GM23338 (cell line): Measurements from ENCODE around the gene DIP2C. TPM values are rescaled to one million over a fixed set of nuclear protein-coding genes. Genes with fewer than 3 reads are reported as not detected.

Experiments used
- ATAC-seq: fragments of 200-7000 bp; cut with Tn5 transposase; 3 replicates; pipeline ENCODE4 v1.9.1; 2020
- DNase-seq: peaks from one replicate; pipeline ENCODE4 v3.0.0-alpha.2; 2015; ENCODE audit warnings: low spot score
- H2AFZ ChIP-seq: fragments of 200-600 bp; sonication (generic); 2 replicates; pipeline ENCODE4 v1.8.0; 2016; ENCODE audit warnings: antibody characterized with exemption, mild to moderate bottlenecking, moderate library complexity
- H3F3A ChIP-seq: fragments of 200-600 bp; sonication (generic); replicated peaks from 2 replicates; pipeline ENCODE4 v1.8.0; 2017; ENCODE audit warnings: antibody characterized with exemption, mixed run types, low read depth
- H3K27ac ChIP-seq: fragments of 200-600 bp; sonication (generic); 2 replicates; pipeline ENCODE4 v1.6.1; 2016; ENCODE audit warnings: low read depth
- H3K27me3 ChIP-seq: fragments of 200-600 bp; sonication (generic); 2 replicates; pipeline ENCODE4 v1.8.0; 2016; ENCODE audit warnings: mild to moderate bottlenecking, mixed run types, moderate library complexity; ENCODE audit not compliant: insufficient read depth
- H3K36me3 ChIP-seq: fragments of 200-600 bp; sonication (generic); 2 replicates; pipeline ENCODE4 v1.8.0; 2016; ENCODE audit warnings: mild to moderate bottlenecking; ENCODE audit not compliant: insufficient read depth
- H3K4me1 ChIP-seq: fragments of 200-600 bp; sonication (generic); 2 replicates; pipeline ENCODE4 v1.8.0; 2016; ENCODE audit warnings: mild to moderate bottlenecking, moderate library complexity; ENCODE audit not compliant: insufficient read depth
- H3K4me2 ChIP-seq: fragments of 200-600 bp; sonication (generic); 2 replicates; pipeline ENCODE4 v1.7.1; 2017; ENCODE audit warnings: mixed run types
- H3K4me3 ChIP-seq: fragments of 200-600 bp; sonication (generic); 2 replicates; pipeline ENCODE4 v1.6.1; 2016; ENCODE audit warnings: mixed run types
- H3K79me2 ChIP-seq: fragments of 200-600 bp; sonication (generic); replicated peaks from 2 replicates; pipeline ENCODE4 v1.8.0; 2017; ENCODE audit warnings: mild to moderate bottlenecking; ENCODE audit not compliant: insufficient read depth
- H3K9me2 ChIP-seq: fragments of 200-600 bp; sonication (generic); 2 replicates; pipeline ENCODE4 v1.8.0; 2017; ENCODE audit not compliant: insufficient read depth
- H4K20me1 ChIP-seq: fragments of 200-600 bp; sonication (generic); replicated peaks from 2 replicates; pipeline ENCODE4 v1.8.0; 2017; ENCODE audit warnings: mild to moderate bottlenecking; ENCODE audit not compliant: insufficient read depth
- H3K27ac Mint-ChIP-seq: 2 replicates; pipeline ENCODE4 v1.8.0; 2020; ENCODE audit warnings: inconsistent platforms, mild to moderate bottlenecking, moderate library complexity, mixed read lengths
- H3K27me3 Mint-ChIP-seq: 3 replicates; pipeline ENCODE4 v1.8.0; 2022; ENCODE audit warnings: low read depth, mild to moderate bottlenecking, moderate library complexity, mixed read lengths, inconsistent platforms; ENCODE audit not compliant: insufficient read depth, poor library complexity
- H3K36me3 Mint-ChIP-seq: 3 replicates; pipeline ENCODE4 v1.8.0; 2021; ENCODE audit warnings: low read depth, mild to moderate bottlenecking, inconsistent platforms, moderate library complexity, mixed read lengths
- H3K4me1 Mint-ChIP-seq: 3 replicates; pipeline ENCODE4 v1.8.0; 2020; ENCODE audit warnings: mild to moderate bottlenecking, inconsistent platforms, mixed read lengths
- H3K4me3 Mint-ChIP-seq: 3 replicates; pipeline ENCODE4 v1.8.0; 2021; ENCODE audit warnings: moderate library complexity, mild to moderate bottlenecking, inconsistent platforms, mixed read lengths
- H3K9me3 Mint-ChIP-seq: 3 replicates; pipeline ENCODE4 v1.8.0; 2020; ENCODE audit warnings: moderate library complexity, mild to moderate bottlenecking, inconsistent platforms, mixed read lengths
- CREB1 ChIP-seq: fragments of 250-450 bp; sonication (Bioruptor Pico); IDR thresholded peaks from 2 replicates; pipeline ENCODE4 v1.5.0; 2020; ENCODE audit warnings: low read depth, mild to moderate bottlenecking, moderate library complexity
- CTCF ChIP-seq, 2 experiments: fragments of 200-600 bp in 1 of 2; sonication (generic) in 1 of 2; conservative IDR thresholded peaks; 2 replicates each; pipeline versions ENCODE4 v1.5.1 to v1.6.1; 2016 to 2017; ENCODE audit warnings: antibody characterized with exemption in 2 of 2, low read depth in 2 of 2, mild to moderate bottlenecking in 2 of 2, moderate library complexity in 1 of 2
- ETS1 ChIP-seq: IDR thresholded peaks from 2 replicates; pipeline ENCODE4 v1.6.1; 2016; ENCODE audit warnings: antibody characterized with exemption
- EZH2phosphoT487 ChIP-seq: fragments of 200-600 bp; sonication (generic); IDR thresholded peaks from one replicate; pipeline ENCODE4 v1.8.1; 2018; ENCODE audit warnings: antibody characterized with exemption; ENCODE audit not compliant: unreplicated experiment
- NANOG ChIP-seq: IDR thresholded peaks from 2 replicates; pipeline ENCODE4 v1.6.1; 2016; ENCODE audit warnings: antibody characterized with exemption, borderline replicate concordance
- POLR2AphosphoS5 ChIP-seq: IDR thresholded peaks from 2 replicates; pipeline ENCODE4 v1.6.1; 2016; ENCODE audit warnings: antibody characterized with exemption, low read depth
- REST ChIP-seq: IDR thresholded peaks from one replicate; pipeline ENCODE4 v1.6.1; 2018; ENCODE audit warnings: antibody characterized with exemption; ENCODE audit not compliant: unreplicated experiment
- ZNF331 ChIP-seq: fragments of 250-450 bp; sonication (Bioruptor Pico); IDR thresholded peaks from 2 replicates; pipeline ENCODE4 v1.5.0; 2020; ENCODE audit warnings: low read depth, mild to moderate bottlenecking, moderate library complexity
- polyA plus RNA-seq: library from polyadenylated mRNA; unstranded; fragments of >200 nt; fragmentation: Nextera tagmentation; extraction: Ambion mirVana; gene quantifications from 2 replicates; pipeline ENCODE4 v1.2.1, GENCODE V29; 2016
- total RNA-seq: library from RNA; depleted of rRNA; stranded (reverse); fragments of >200 nt; shearing (Covaris generic); gene quantifications from 2 replicates; pipeline ENCODE4 v1.2.3, GENCODE V29; 2014

DIP2C gene
- total and polyA plus RNA-seq, 2 experiments from 2014 or later, result 5.1 to 7.7 TPM

- TF ChIP-seq CTCF (conservative IDR thresholded peaks at IDR 0.05; ENCODE audit: low read depth in 2 of 2) (no peak), NANOG (no peak)
Measured at GRCh38 chr10:341081-341740, 348.3 kb downstream of the DIP2C start (continued).

GRCh38 chr10:340646-341045, 348.8 kb downstream of the DIP2C start:
- Histone ChIP-seq H4K20me1 (no peaks in the 10 kb centered on the region), H3K4me2 (no peak overlapping the region), H3K27ac (no peak overlapping the region), H3K9me2 (no peaks in the 10 kb centered on the region), H2AFZ (no peak overlapping the region), H3K27me3 (no peaks in the 10 kb centered on the region), H3K36me3 (no peaks in the 10 kb centered on the region), H3K4me1 (no peaks in the 10 kb centered on the region), H3K79me2 (no peaks in the 10 kb centered on the region), H3F3A (no peaks in the 10 kb centered on the region), H3K4me3 (no peak overlapping the region)
- Mint-ChIP-seq H3K4me1 (no peaks in the 10 kb centered on the region), H3K27me3 (peaks cover 8% of the 10 kb centered on the region), H3K36me3 (peaks cover 17% of the 10 kb centered on the region), H3K9me3 (no peaks in the 10 kb centered on the region; the same call in 2 of the 3 replicates), H3K4me3 (no peak overlapping the region), H3K27ac (no peak overlapping the region)
- TF ChIP-seq ETS1 (no peak), POLR2AphosphoS5 (no peak), ZNF331 (CRISPR knock-in tag) (no peak), CREB1 (no peak), EZH2phosphoT487 (no peak)
- DNase-seq, result no peak
- ATAC-seq, result peak; percentile 43; the same call in 2 of the 3 replicates

GRCh38 chr10:339038-339391, 350.5 kb downstream of the DIP2C start:
- H3K9me3 Mint-ChIP-seq, result no peaks in the 10 kb centered on the region; the same call in 2 of the 3 replicates
- H3K4me1 Mint-ChIP-seq, result no peaks in the 10 kb centered on the region
- no peak overlapping the region for H3K27ac Mint-ChIP-seq
- Histone ChIP-seq H2AFZ (no peak overlapping the region), H4K20me1 (no peaks in the 10 kb centered on the region), H3F3A (no peaks in the 10 kb centered on the region), H3K27me3 (no peaks in the 10 kb centered on the region), H3K27ac (no peak overlapping the region), H3K79me2 (no peaks in the 10 kb centered on the region), H3K9me2 (no peaks in the 10 kb centered on the region), H3K4me2 (no peak overlapping the region), H3K36me3 (no peaks in the 10 kb centered on the region), H3K4me3 (no peak overlapping the region), H3K4me1 (no peaks in the 10 kb centered on the region)
- peaks cover 17% of the 10 kb centered on the region for H3K36me3 Mint-ChIP-seq
- DNase-seq (no peak), ATAC-seq (no peak)
- H3K4me3 Mint-ChIP-seq, result no peak overlapping the region
- H3K27me3 Mint-ChIP-seq, result peaks cover 8% of the 10 kb centered on the region
- no peak for TF ChIP-seq REST
- TF ChIP-seq ETS1, result no peak
- no peak for TF ChIP-seq NANOG
- no peak for TF ChIP-seq EZH2phosphoT487
- no peak for TF ChIP-seq ZNF331 (CRISPR knock-in tag)
